HCT116 (cell line): ENCODE results near the gene NLRP5. TPM values are rescaled to one million over a fixed set of nuclear protein-coding genes. Genes with fewer than 3 reads are reported as not detected.
"Not testable (repeated sequence)": the region's sequence is repeated elsewhere in the genome, so short reads cannot be mapped to it uniquely, and the experiment has no call there.

Experiments
- ATAC-seq: fragments of 200-7000 bp; cut with Tn5 transposase; 2 replicates; pipeline ENCODE4 v1.9.1; 2020; ENCODE audit warnings: mild to moderate bottlenecking, moderate library complexity
- BruUV-seq: library from RNA; stranded (reverse); fragments of 400-500 nt; replicated peaks from 2 replicates; lab custom pipeline; 2021; lab: Mats Ljungman, UMichigan
- CTCF ChIA-PET: fragments of 300-600 bp; sonication (Branson Sonifier 250); formaldehyde crosslinking; loops from one replicate; lab custom pipeline; 2021; ENCODE audit warnings: antibody characterized with exemption; lab: Charles Lee
- POLR2A ChIA-PET: fragments of 300-600, 350-600 bp; sonication (Branson Sonifier 250); formaldehyde crosslinking; loops from one replicate; lab custom pipeline; 2021; ENCODE audit warnings: antibody characterized with exemption; lab: Charles Lee
- RAD21 ChIA-PET, 2 experiments: fragments of 300-600 bp; sonication (Branson Sonifier 250); formaldehyde crosslinking; loops; one replicate each; lab custom pipeline; 2023; ENCODE audit warnings: low total read pairs in 2 of 2; ENCODE audit not compliant: uncharacterized antibody in 2 of 2, unreplicated experiment in 2 of 2, low non-redundant PET in 1 of 2; lab: Charles Lee
- DNase-seq: peaks from one replicate; pipeline ENCODE4 v3.0.0-alpha.2; 2010; ENCODE audit warnings: low read depth, low spot score
- H2AFZ ChIP-seq: fragments of 200-600 bp; shearing (Covaris generic), sonication (generic); 2 replicates; pipeline ENCODE4 v1.6.1; 2017; ENCODE audit warnings: low read depth, mixed run types, mixed read lengths, antibody characterized with exemption, low read length; ENCODE audit not compliant: poor library complexity, severe bottlenecking
- H3K27ac ChIP-seq: 2 replicates; pipeline ENCODE4 v1.5.1; 2012; ENCODE audit warnings: low read depth, low read length
- H3K27me3 ChIP-seq: fragments of 200-600 bp; sonication (generic); 2 replicates; pipeline ENCODE4 v1.6.1; 2016; ENCODE audit warnings: mixed run types, low read length, mixed read lengths; ENCODE audit not compliant: insufficient read depth
- H3K36me3 ChIP-seq, 2 experiments: fragments of 200-500 bp in 1 of 2; fragments of 200-600 bp in 1 of 2; sonication (Bioruptor generic) in 1 of 2; sonication (generic) in 1 of 2; 2 replicates each; pipeline versions ENCODE4 v1.5.1 to v1.6.1; 2014 to 2016; ENCODE audit warnings: low read length in 2 of 2, inconsistent platforms in 1 of 2, mixed read lengths in 1 of 2, mixed run types in 1 of 2; ENCODE audit not compliant: insufficient read depth in 2 of 2, control insufficient read depth in 1 of 2
- H3K4me1 ChIP-seq, 2 experiments: fragments of 200-600 bp in 1 of 2; sonication (generic) in 1 of 2; 2 replicates each; pipeline versions ENCODE4 v1.5.1 to v1.6.1; 2012 to 2017; ENCODE audit warnings: low read length in 2 of 2, inconsistent platforms in 1 of 2, mild to moderate bottlenecking in 1 of 2, mixed read lengths in 1 of 2, mixed run types in 1 of 2, moderate library complexity in 1 of 2; ENCODE audit not compliant: insufficient read depth in 2 of 2, control insufficient read depth in 1 of 2
- H3K4me2 ChIP-seq: fragments of 200-600 bp; sonication (generic); 2 replicates; pipeline ENCODE4 v1.6.1; 2017; ENCODE audit warnings: mixed run types, low read length, mixed read lengths
- H3K4me3 ChIP-seq, 2 experiments: fragments of 200-600 bp in 1 of 2; sonication (generic) in 1 of 2; replicated peaks in 1 of 2; 2 replicates each; pipeline ENCODE4 v1.5.1; 2011 to 2016; ENCODE audit warnings: low read length in 2 of 2, control low read depth in 1 of 2, low read depth in 1 of 2, mild to moderate bottlenecking in 1 of 2, mixed read lengths in 1 of 2, mixed run types in 1 of 2
- H3K79me2 ChIP-seq: fragments of 200-600 bp; sonication (generic); 2 replicates; pipeline ENCODE4 v1.6.1; 2017; ENCODE audit warnings: mild to moderate bottlenecking, mixed run types, low read length, moderate library complexity, mixed read lengths; ENCODE audit not compliant: insufficient read depth
- H3K9ac ChIP-seq: fragments of 200-600 bp; sonication (generic); 2 replicates; pipeline ENCODE4 v1.6.1; 2016; ENCODE audit warnings: low read length, mixed read lengths
- H3K9me2 ChIP-seq: fragments of 200-600 bp; sonication (generic), shearing (Covaris generic); 2 replicates; pipeline ENCODE4 v1.6.1; 2017; ENCODE audit warnings: mixed run types, mild to moderate bottlenecking, moderate library complexity; ENCODE audit not compliant: insufficient read depth
- H3K9me3 ChIP-seq, 2 experiments: fragments of 200-500 bp in 1 of 2; fragments of 200-600 bp in 1 of 2; sonication (Bioruptor generic) in 1 of 2; sonication (generic) in 1 of 2; 2 replicates each; pipeline ENCODE4 v1.6.1; 2014 to 2017; ENCODE audit warnings: low read length in 2 of 2, mixed read lengths in 2 of 2, inconsistent platforms in 1 of 2, low read depth in 1 of 2, mild to moderate bottlenecking in 1 of 2, mixed run types in 1 of 2, moderate library complexity in 1 of 2; ENCODE audit not compliant: control insufficient read depth in 1 of 2, insufficient read depth in 1 of 2
- H4K20me1 ChIP-seq: fragments of 200-600 bp; sonication (generic), shearing (Covaris generic); 2 replicates; pipeline ENCODE4 v1.6.1; 2017; ENCODE audit warnings: mixed run types, mild to moderate bottlenecking, moderate library complexity; ENCODE audit not compliant: insufficient read depth
- CEBPB ChIP-seq: IDR thresholded peaks from 2 replicates; pipeline ENCODE4 v1.6.1; 2012; ENCODE audit warnings: low read depth
- EZH2 ChIP-seq: fragments of 200-600 bp; sonication (generic); IDR thresholded peaks from 2 replicates; pipeline ENCODE4 v1.6.1; 2017; ENCODE audit warnings: antibody characterized with exemption, mixed run types
- FOSL1 ChIP-seq: IDR thresholded peaks from 2 replicates; pipeline ENCODE4 v1.6.1; 2012; ENCODE audit warnings: low read depth
- POLR2A ChIP-seq: IDR thresholded peaks from 2 replicates; pipeline ENCODE4 v1.7.0; 2011; ENCODE audit warnings: borderline replicate concordance; ENCODE audit not compliant: insufficient read depth, insufficient read length; ENCODE audit errors: extremely low read depth
- POLR2AphosphoS5 ChIP-seq: IDR thresholded peaks from 2 replicates; pipeline ENCODE4 v1.6.1; 2011; ENCODE audit warnings: mild to moderate bottlenecking, low read depth, low read length, moderate library complexity
- SP1 ChIP-seq: IDR thresholded peaks from 2 replicates; pipeline ENCODE4 v1.6.1; 2012; ENCODE audit warnings: low read depth
- SRF ChIP-seq: IDR thresholded peaks from 2 replicates; pipeline ENCODE4 v1.6.1; 2012; ENCODE audit warnings: low read depth
- YY1 ChIP-seq: IDR thresholded peaks from 2 replicates; pipeline ENCODE4 v1.6.1; 2011; ENCODE audit warnings: low read length, low read depth, moderate library complexity, mild to moderate bottlenecking; ENCODE audit not compliant: insufficient replicate concordance; ENCODE audit errors: extremely low read depth
- ZFX ChIP-seq: fragments of 450-650 bp; IDR thresholded peaks from 2 replicates; pipeline ENCODE4 v1.6.1; 2017
- ZNF274 ChIP-seq: fragments of 200-500 bp; sonication (Bioruptor generic); IDR thresholded peaks from 2 replicates; pipeline ENCODE4 v1.6.1; 2014; ENCODE audit warnings: mild to moderate bottlenecking, low read depth, low read length, inconsistent platforms
- intact Hi-C: fragments of 100-400 bp; cut with micrococcal nuclease; formaldehyde crosslinking; loops from 2 replicates; pipeline ENCODE4 v1.10.0; 2022
- total RNA-seq: library from RNA; stranded (reverse); gene quantifications from one replicate; pipeline ENCODE4 v1.2.1, GENCODE V29; 2021; ENCODE audit not compliant: unreplicated experiment
- TF ChIP-seq, protein P1 (sequence below): IDR thresholded peaks from 2 replicates; pipeline ENCODE4 v1.6.1; 2012
- TF ChIP-seq, protein P2 (sequence below): IDR thresholded peaks from 2 replicates; pipeline ENCODE4 v1.6.1; 2012

Gene NLRP5
- total RNA-seq, 1 experiment from 2014 or later: 0.30 TPM

DNA sequence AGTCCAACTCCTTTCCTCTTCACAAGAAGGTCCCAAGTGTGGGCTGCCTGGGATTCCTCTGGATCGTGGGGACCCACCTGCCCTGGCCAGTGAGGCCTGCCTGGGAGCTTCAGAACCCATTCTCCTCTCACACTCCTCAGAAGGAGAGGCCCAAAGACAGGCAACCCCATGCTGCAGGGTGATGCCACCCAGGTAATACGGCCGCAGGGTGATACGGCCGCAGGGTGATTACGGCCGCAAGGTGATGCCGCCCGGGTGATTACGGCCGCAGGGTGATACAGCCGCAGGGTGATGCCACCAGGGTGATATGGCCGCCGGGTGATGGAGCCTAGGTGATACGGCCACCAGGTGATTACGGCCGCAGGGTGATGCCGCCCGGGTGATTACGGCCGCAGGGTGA is 111.7 kb downstream of the NLRP5 start:
- POLR2A ChIA-PET: interaction anchor here (0.5 kb wide), 1 partner anchor 155 kb away, joined by 3 read pairs; no protein-coding TSS in a partner anchor
- BruUV-seq, H2AFZ ChIP-seq, ATAC-seq, H3K27me3 ChIP-seq, H3K9me3 ChIP-seq, H3K4me3 ChIP-seq, intact Hi-C loops, RAD21 ChIA-PET, H3K27ac ChIP-seq, H3K4me1 ChIP-seq, H3K4me2 ChIP-seq, DNase-seq, H3K9me2 ChIP-seq, CTCF ChIA-PET, H4K20me1 ChIP-seq, H3K9ac ChIP-seq: not testable (repeated sequence)
- Histone ChIP-seq H3K79me2 (peaks cover 82% of the 10 kb centered on the region), H3K36me3 (peaks cover 5 to 13% of the 10 kb centered on the region in 2 experiments; a peak in 3 of 4 replicates)

DNA sequence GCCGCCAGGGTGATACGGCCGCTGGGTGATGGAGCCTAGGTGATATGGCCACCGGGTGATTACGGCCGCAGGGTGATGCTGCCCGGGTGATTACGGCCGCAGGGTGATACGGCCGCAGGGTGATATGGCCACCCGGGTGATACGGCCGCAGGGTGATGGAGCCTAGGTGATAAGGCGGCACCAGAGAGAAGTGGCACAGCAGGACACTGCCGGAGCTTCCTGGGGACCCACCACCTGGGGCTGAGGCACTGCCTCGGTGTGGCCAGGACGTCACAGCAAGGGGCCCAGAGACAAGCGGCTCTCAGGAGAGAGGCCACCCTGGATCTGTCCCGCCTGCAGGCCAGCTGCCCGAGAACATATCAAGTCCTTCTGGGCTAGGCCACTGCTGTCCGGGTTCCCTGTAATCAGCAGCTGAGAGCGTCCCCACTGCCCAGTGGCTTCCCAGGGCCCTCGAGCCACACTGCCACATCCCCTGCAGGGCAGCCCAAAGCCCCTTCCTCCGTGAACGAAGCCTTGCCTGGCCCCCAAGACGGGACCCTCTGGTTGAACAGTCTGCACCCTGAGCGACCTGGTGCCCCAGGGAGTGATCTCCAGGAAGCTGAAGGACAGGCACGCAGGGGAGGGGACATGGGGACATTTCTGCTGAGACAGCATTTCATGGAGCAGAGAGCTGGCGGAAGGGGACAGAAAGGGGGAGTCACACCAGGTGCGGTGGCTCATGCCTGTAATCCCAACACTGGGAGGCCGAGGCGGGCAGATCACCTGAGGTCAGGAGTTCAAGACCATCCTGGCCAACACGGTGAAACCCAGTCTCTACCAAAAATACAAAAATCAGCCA is 112.4 kb downstream of the NLRP5 start:
- ATAC-seq: no peak; the same call in 1 of the 2 replicates
- Histone ChIP-seq H4K20me1 (no peaks in the 10 kb centered on the region), H3K36me3 (peaks cover 5 to 13% of the 10 kb centered on the region in 2 experiments; a peak in 3 of 4 replicates), H3K4me1 (no peaks in the 10 kb centered on the region), H3K27ac (no peak overlapping the region), H3K4me3 (no peak overlapping the region), H3K9me2 (no peaks in the 10 kb centered on the region), H3K27me3 (no peaks in the 10 kb centered on the region), H3K4me2 (no peak overlapping the region), H3K79me2 (peaks cover 79% of the 10 kb centered on the region), H3K9me3 (no peaks in the 10 kb centered on the region), H2AFZ (no peak overlapping the region), H3K9ac (no peak overlapping the region)
- RAD21 ChIA-PET: no interaction called here
- no TSS peak for BruUV-seq
- intact Hi-C loops: no loop called here
- CTCF ChIA-PET: no interaction called here
- DNase-seq: no peak
- POLR2A ChIA-PET: no interaction called here
- TF ChIP-seq EZH2 (no peak), YY1 (no peak), SP1 (no peak), CEBPB (no peak), ZNF274 (no peak), POLR2A (no peak), ZFX (no peak), FOSL1 (no peak), POLR2AphosphoS5 (no peak), SRF (no peak)
- TF ChIP-seq, protein P1, sequence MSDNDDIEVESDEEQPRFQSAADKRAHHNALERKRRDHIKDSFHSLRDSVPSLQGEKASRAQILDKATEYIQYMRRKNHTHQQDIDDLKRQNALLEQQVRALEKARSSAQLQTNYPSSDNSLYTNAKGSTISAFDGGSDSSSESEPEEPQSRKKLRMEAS: no peak
- TF ChIP-seq, protein P2, sequence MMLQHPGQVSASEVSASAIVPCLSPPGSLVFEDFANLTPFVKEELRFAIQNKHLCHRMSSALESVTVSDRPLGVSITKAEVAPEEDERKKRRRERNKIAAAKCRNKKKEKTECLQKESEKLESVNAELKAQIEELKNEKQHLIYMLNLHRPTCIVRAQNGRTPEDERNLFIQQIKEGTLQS: no peak
